ENCODE results near the gene PDK4. TPM values are rescaled to one million over a fixed set of nuclear protein-coding genes. Genes with fewer than 3 reads are reported as not detected.

Gene PDK4
- total RNA-seq, 2 donors from 2014 or later, result 11.1 to 27.6 TPM

DNA sequence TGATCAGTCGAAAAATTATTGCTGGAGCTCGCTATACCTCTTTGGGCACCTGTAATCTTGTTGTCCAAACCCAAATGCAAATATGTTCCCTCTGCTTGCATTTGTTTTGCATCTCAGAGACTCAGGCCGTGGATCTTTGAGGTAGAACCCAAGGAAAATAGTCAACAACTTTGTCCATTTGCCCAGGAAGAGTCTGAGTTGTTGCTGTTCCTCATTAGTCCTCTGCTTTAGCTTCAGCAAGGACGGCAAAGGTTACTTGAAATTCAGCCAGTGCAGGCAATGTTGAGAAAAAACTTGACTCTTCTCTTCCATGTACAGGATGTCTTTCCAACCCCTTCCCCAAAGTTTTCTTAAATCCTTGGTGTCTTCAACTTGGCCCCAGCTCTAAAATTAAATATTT lies 45.8 kb downstream of the PDK4 start:
- TF ChIP-seq, protein P1, sequence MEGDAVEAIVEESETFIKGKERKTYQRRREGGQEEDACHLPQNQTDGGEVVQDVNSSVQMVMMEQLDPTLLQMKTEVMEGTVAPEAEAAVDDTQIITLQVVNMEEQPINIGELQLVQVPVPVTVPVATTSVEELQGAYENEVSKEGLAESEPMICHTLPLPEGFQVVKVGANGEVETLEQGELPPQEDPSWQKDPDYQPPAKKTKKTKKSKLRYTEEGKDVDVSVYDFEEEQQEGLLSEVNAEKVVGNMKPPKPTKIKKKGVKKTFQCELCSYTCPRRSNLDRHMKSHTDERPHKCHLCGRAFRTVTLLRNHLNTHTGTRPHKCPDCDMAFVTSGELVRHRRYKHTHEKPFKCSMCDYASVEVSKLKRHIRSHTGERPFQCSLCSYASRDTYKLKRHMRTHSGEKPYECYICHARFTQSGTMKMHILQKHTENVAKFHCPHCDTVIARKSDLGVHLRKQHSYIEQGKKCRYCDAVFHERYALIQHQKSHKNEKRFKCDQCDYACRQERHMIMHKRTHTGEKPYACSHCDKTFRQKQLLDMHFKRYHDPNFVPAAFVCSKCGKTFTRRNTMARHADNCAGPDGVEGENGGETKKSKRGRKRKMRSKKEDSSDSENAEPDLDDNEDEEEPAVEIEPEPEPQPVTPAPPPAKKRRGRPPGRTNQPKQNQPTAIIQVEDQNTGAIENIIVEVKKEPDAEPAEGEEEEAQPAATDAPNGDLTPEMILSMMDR (IDR thresholded peaks at IDR 0.05), result no peak
- H3K9ac ChIP-seq (ENCODE audit: low read depth in 2 of 2, low read length in 2 of 2), result peak overlapping the region in 1 of 2 donors; percentile 30
- intact Hi-C loops (cut with DNase I), result no loop called here

DNA sequence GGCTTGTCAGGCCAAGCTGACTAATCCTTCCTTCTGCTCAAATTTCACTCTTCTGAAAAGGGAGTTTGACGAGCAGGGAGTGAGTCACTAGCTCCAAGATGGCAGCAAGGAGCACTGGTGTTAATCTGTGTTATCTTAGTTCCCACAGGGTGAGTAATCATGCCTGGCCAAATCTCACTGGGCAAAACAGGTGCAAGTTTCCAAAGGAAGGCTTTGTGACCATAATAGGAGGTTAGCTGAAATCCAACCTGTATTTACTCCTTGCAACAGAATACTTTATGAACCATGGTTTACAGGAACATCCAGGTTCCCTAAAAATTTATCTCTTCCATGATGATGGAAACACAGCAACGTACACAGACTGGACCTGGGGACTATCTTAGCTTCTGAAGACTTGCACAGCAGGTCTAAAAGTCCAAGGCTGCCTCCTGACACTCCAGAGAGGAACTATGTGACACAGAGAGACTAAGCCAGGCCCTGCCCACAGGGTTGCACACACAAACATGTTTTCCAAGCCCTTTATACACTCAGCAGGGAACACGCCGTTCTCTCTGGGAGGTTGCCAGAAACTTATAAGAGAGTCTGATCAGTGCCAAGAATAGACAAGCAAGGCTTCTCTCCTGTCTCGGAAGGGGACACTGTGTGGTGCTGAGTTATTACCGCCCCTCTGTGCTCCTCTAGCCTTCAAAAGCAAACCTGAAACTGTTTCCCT lies 46.3 kb downstream of the PDK4 start:
- H3K36me3 ChIP-seq, result no peaks in the 10 kb centered on the region
- TF ChIP-seq, protein P1 (IDR thresholded peaks at IDR 0.05), result no peak
- H3K4me1 ChIP-seq, result no peaks in the 10 kb centered on the region
- H3K9ac ChIP-seq (ENCODE audit: low read depth in 2 of 2, low read length in 2 of 2), result peak overlapping the region in 1 of 2 donors; percentile 30
- intact Hi-C loops (cut with DNase I), result loop anchor here (5.0 kb wide), 1 partner anchor 47 kb away; the partner anchor contains the start of gene PDK4
- peak overlapping the region; percentile 48 for H3K27ac ChIP-seq
- H3K9me3 ChIP-seq, result no peaks in the 10 kb centered on the region
- DNase-seq, result peak; percentile 81
- no peaks in the 10 kb centered on the region for H3K27me3 ChIP-seq
- H3K4me3 ChIP-seq, result no peak overlapping the region

More for the DNA sequence above, 45.8 kb downstream of the PDK4 start:
- no peaks in the 10 kb centered on the region for H3K27me3 ChIP-seq
- no peaks in the 10 kb centered on the region for H3K4me1 ChIP-seq
- no peaks in the 10 kb centered on the region for H3K9me3 ChIP-seq
- DNase-seq, result no peak
- peak overlapping the region; percentile 48 for H3K27ac ChIP-seq
- H3K36me3 ChIP-seq, result no peaks in the 10 kb centered on the region
- no peak overlapping the region for H3K4me3 ChIP-seq

DNA sequence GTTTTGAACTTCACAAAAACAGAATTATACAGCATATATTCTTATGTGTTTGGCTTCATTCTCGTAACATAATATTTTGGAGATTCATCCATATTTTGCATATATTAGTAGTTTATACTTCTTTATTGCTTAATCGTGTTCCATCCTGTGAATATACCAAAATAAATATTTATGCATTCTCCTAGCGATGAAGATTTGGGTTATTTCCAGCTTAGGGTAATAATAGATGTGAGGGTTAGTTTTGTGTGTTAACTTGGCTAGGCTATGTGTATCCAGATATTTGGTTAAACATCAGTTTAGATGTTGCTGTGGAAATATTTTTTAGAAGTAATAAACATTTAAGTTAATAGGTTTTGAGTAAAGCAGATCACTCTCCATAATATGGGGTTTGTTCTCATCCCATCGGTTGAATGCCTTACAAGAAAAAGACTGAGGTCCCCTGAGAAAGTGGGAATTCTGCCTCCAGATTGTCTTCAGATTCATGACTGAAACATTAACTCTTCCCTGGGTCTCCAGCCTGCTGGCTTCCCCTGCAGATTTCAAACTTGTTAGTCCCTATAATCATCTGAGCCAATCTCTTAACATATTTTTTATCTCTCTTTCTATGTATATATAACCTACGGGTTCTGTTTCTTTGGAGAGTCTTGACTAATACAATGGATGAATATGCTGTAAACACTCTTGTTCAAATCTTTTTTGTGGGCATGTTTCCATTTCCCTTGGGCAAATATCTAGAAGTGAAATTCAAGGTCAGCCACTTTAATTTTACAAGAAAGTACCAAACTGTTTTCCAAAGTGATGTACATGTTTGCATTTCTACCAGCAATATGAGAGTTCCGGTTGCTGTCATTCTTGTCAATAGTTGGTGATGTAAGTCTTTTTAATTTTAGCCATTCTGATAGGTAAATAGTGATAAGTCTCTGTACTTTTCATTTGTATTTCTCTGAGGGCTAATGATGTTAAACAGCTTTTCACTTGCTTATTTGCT lies 48.7 kb downstream of the PDK4 start:
- H3K36me3 ChIP-seq, result no peaks in the 10 kb centered on the region
- no peaks in the 10 kb centered on the region for H3K9me3 ChIP-seq
- no peak overlapping the region for H3K27ac ChIP-seq
- TF ChIP-seq, protein P1 (IDR thresholded peaks at IDR 0.05), result no peak
- no peak overlapping the region for H3K9ac ChIP-seq (ENCODE audit: low read depth in 2 of 2, low read length in 2 of 2)
- H3K4me3 ChIP-seq, result no peak overlapping the region
- H3K27me3 ChIP-seq, result no peaks in the 10 kb centered on the region
- no peak for DNase-seq
- intact Hi-C loops (cut with DNase I), result loop anchor here (5.0 kb wide), 1 partner anchor 50 kb away; the partner anchor contains the start of gene PDK4
- no peaks in the 10 kb centered on the region for H3K4me1 ChIP-seq

DNA sequence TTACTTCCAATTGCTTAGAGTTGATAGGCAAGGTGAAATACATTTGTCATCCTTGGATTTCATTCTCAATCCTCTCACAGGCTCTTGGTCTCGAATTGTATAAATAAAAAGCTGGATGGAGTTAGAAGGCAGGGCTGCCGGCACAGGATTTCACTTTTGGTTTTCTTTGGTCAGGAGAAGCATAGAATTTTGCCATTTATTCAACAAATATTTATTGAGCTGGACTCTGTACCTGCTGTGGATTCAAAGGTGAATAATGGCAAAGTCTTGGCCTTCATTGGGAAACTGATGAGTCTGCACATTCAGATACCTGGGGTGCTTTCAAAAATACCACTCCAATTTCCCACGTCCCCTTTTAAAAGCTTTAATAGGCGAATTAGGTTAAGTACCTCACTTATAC lies 49.7 kb downstream of the PDK4 start:
- Histone ChIP-seq H3K27me3 (no peaks in the 10 kb centered on the region), H3K4me3 (no peak overlapping the region), H3K4me1 (no peaks in the 10 kb centered on the region)

DNA sequence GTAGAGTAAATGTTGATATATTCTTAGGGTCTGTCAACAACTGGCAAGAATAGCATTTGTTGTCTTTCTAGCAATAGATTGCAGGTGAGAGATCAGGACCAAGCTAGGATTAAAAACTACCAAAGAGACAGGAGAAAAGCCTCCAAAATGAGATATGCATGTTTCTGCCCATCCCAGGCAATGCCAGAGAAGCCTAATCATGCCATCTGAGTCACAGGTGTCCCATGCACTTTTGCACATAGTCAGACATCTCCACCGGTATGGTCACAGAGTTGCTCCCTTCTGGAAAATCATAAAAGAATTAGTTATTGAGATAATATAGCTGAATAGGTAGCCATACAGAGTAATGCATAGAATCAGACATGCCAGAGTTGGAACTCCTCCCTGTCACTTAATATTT lies 50.6 kb downstream of the PDK4 start:
- H3K4me3 ChIP-seq, result no peak overlapping the region
- no peaks in the 10 kb centered on the region for H3K9me3 ChIP-seq
- no peak overlapping the region for H3K27ac ChIP-seq
- no peaks in the 10 kb centered on the region for H3K36me3 ChIP-seq
- TF ChIP-seq, protein P1 (IDR thresholded peaks at IDR 0.05), result no peak
- DNase-seq, result no peak
- H3K4me1 ChIP-seq, result no peaks in the 10 kb centered on the region
- H3K27me3 ChIP-seq, result no peaks in the 10 kb centered on the region
- H3K9ac ChIP-seq (ENCODE audit: low read depth in 2 of 2, low read length in 2 of 2), result peak overlapping the region in 1 of 2 donors; percentile 72
- intact Hi-C loops (cut with DNase I), result loop anchor here (5.0 kb wide), 1 partner anchor 52 kb away; the partner anchor contains the start of gene PDK4

More for the DNA sequence above, 49.7 kb downstream of the PDK4 start:
- TF ChIP-seq, protein P1 (IDR thresholded peaks at IDR 0.05), result no peak
- peak overlapping the region in 1 of 2 donors; percentile 4 for H3K9ac ChIP-seq (ENCODE audit: low read depth in 2 of 2, low read length in 2 of 2)
- no peaks in the 10 kb centered on the region for H3K36me3 ChIP-seq
- no peaks in the 10 kb centered on the region for H3K9me3 ChIP-seq
- no peak for DNase-seq
- no peak overlapping the region for H3K27ac ChIP-seq
- intact Hi-C loops (cut with DNase I), result loop anchor here (5.0 kb wide), 1 partner anchor 51 kb away; the partner anchor contains the start of gene PDK4
